Pons (tissue), 1 donor: ENCODE data around the gene ARHGAP6.
"Not testable (repeated sequence)": the region's sequence is repeated elsewhere in the genome, so short reads cannot be mapped to it uniquely, and the experiment has no call there.

Experiments
- DNase-seq: peaks from one replicate; pipeline ENCODE4 v3.0.0-alpha.2; 2016; ENCODE audit warnings: low spot score

The ARHGAP6 gene

DNA sequence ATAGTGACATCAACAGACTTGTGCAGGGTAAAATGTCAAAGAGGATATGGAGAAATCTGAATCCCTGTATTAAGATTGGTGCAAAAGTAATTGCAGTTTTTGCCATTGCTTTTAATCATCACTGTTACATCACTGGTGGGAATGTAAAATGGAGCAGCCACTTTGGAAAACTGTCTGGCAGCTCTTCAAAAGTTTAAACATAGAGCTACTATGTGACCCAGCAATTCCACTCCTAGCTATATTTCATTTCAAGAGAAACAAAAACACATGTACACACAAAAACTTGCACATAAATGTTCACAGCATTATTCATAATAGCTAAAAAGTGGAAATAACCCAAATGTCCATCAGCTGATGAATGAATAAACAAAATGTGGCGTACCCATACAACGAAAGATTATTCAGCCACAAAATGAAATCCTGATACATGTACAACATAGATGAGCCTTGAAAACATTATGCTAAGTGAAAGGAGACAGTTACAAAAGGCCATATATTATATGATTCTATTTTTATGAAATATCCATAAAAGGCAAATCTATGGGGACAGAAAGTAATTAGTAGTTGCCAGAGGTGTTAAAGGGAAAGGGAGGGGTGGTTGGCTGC, 266.1 kb downstream of the ARHGAP6 start:
- DNase-seq: no peak

DNA sequence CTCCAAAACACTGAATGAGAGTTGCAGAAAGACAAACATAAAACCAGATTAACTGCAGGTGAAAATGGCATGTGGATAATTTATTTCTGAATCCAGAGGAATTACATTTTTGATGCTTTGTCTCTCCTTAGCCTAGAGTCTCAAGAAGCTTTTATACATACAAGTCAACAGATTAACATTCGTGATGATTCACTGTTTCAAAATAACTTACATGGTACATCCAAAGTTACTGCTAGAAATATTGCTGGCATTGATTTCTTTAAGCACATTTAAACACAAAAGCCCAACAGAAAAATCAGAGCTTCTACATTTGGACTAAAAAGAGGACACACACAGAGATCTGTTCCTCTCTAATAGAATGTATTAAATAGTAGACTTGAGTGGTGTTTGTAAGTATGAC, 266.9 kb downstream of the ARHGAP6 start:
- no peak for DNase-seq

DNA sequence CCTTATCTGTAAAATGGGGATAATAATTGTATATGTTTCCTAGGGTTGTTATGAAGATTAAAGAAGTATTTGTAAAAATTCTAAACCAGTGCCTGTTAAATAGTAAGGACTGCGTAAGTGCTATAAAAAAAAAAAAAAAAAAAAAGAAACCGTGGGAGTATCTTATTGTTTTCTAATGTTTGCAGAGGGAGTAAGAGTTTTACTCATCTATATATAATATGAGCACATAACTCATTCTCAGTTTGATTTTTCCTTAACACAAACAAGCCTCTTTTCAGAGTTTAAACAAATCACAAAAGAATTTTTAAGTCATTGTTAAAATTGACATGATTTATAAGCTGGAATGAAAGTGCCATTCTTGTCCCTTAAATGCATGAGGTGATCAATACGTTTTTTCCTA, 267.6 kb downstream of the ARHGAP6 start:
- DNase-seq: no peak

DNA sequence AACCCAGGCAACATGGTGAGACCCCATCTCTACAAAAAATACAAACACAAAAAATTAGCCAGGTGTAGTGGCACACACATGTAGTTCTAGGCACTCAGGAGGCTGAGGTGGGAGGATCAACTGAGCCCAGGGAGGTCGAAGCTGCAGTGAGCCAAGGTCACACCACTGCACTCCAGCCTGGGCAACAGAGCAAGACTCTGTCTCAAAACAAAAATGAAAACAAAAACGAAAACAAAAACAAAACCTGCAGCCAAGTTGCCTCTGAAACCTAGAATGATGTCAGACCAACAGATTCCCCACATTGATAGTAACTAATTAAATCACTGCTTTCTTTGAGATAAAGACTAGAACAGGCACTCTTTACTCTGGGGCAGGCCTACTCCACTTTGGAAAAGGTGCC, 268.0 kb downstream of the ARHGAP6 start:
- DNase-seq: no peak

DNA sequence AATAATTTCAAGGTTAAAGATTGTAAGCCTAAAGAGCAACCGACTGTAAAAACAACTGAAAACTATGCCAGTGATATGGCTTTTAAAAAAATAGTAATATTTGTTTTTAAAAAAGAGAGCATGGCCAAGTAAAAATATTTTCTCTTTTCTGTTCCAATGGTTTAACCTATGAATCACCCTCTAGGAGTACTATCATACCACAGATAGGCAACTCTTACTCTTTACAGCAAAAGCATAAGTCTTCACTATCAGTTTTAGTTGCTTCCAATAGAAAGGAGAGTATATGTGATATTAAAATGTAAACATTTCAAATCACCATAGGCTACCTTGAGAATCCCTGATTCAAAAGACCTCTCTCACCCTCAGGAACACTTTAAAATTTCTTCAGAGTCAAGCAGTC, 269.9 kb downstream of the ARHGAP6 start:
- no peak for DNase-seq

DNA sequence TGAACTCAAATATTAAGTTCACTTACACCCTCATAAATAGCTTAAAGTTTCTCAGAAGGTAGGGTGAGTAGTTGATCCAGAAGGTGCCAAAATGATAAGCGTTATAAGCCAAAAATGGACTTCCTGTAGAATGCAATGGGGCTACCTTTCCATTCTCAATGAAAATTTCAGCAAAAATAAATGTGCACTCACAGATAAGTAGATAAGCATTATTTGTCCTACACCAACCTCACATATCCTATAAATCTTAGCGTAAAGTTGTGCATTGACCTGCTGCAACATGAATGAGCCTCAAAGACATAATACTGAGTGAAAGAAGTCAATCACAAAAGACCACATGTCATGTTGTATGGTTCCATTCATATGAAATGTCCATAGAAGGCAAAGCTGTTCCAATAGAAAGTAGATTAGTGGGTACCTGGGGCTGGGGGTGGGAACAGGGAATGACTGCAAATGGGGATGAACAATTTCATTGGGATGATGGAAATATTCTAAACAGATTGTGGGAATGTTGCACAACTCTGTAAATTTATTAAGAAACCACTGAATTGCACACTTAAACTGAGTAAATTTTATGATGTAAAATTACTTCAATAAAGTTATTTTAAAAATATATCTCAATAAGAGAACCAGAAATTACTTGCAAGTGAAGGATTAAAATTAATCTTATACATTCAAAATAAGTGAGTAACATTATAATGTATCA, 271.6 kb downstream of the ARHGAP6 start:
- no peak for DNase-seq

DNA sequence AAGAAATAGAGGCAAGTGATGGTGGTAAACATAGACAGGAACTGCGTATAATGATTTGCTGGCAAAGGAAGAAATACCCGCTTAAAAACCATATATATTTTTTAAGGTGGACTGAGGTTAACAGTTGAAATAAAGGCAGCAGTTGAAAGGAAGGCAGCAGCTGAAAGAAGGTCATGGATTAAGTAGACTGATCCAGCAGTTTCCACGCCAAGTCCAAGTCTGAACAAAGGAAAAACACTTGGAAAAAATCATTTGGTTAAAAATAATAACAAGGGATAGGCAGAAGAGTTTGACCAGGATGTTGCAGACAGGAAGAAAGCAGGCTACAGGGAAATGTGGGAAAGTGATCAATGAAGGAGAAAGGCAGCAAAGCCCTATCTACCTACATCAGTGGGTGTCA, 278.9 kb downstream of the ARHGAP6 start:
- DNase-seq: no peak

DNA sequence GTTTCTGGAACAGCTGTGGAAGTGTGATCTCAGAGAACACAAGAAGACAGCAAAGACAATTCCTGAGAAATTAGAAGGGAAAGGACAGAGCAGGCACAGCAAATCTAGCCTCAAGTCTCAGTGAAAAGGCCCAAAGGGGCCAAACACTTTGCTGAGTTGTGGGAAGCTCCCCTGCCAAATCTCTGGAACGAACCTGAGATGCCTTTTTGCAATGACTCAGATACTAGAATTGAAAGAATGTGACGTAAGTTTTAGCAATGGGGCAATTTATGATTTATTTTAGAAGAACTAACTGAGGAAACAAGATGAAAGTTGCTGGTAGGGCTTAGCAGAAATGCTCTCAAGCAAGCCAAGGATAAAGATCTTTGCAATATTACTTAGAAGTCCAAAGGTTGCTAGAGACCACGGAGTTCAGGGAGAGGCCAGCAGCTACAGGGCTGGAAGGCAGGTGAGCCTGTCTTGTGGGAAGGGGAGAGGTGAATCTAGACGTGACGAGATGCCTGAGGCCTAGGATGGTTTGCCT, 279.7 kb downstream of the ARHGAP6 start:
- no peak for DNase-seq

DNA sequence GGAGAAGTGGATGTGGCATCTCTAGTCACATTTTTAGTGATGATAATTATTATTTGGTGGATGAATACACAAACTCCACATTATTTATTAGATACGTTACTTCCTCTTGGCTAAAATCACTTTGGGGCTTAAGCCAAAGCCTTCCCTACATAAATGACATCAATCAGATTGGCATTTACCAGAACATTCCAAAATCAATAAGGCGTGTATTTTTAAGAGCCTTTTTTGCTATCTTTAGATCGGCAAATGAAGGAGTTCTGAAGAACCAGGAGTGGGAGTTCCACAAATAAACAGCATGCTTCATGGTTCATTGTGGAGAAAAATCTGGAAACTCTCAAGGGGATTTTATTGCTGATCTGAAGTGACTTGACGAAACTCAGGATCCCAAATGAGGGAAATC, 282.8 kb downstream of the ARHGAP6 start:
- no peak for DNase-seq

DNA sequence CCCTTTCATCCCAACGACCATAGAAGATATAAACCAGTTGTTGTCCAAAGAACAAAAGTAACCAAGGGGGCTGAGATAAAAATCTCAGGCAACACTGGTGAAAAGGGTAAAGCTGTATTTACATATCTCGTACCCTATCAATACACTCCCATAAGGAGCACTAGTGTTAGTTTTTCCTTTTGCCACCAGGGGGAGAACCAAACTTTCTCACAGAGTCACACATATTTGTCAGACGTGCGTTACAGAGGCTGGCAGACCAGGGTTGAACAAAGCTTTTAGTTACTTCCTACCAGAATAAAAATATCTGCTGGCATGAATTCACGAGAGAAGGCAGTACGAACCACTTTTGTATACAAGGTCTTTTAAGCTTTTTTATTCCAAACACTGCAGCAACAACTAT, 284.3 kb downstream of the ARHGAP6 start:
- peak; percentile 62 for DNase-seq

DNA sequence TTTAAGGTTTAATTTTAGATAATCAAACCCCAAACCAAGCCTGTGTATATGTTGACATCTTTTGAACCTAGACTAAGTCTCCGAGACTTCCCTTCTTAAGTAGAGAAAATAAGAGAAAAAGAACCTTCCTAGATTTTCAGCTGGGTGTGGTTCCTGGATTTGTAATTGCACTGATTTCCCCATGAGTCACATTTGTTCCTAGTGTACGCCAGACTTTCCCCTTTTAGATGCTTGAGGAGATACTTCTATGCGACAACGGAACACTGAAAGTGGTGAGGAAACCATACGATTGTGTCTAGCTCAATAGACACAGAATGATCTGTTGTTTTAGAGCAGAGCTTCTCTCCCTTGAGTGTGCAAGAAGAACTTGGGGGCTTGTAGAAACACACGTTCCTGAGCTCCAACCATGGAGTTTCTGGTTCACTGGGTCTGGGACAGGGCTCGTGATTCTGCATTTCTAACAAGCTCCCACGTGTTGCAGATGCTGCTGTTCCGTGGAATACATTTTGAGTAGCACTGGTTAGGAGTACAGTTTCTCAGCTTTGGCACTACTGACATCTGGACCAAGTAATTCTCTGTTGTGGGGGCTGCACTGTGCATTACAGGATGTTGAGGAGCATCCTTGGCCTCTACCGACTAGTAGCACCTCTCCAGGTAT, 285.4 kb downstream of the ARHGAP6 start:
- peak; percentile 22 for DNase-seq

DNA sequence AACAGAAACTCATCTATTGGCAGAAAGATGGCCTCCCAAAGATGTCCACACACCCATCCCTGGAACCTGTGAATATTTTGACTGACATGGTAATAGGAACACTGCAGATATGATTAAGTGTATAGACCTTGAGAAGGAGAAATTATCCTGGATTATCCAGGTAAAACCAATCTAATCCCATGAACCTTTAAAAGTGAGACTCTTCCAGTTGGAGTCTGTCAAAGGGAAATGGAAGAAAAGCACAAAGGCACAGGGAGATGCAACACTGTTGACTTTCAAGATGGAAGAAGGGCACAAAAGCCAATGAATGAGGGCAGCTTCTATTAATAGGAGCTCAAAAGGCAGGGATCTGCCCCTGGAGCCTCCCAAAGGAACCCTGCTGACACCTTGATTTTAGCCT, 289.6 kb downstream of the ARHGAP6 start:
- no peak for DNase-seq

DNA sequence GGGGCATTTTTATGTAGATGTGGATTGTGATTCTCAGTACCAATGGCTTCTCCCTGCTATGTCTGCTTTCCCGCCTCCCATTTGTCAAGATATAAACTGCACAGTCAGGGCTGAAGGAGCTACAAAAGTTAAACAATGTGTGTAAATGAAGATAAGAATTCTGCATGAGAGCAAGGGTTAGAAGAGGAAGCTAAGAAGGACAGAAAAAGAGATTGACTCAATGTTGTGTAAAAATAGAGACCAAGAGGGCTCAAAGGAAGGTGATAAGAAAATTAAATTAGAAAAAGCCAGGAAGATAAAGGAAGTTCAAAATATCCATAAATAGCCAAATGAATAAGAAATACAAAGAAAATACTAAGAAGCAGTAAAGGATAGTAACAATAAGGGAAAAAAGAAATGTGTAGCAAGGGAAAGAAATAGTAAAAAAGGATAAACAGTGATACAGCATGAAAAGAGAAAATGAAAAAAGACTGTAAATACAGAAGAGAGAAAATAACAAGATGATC, 290.1 kb downstream of the ARHGAP6 start:
- no peak for DNase-seq

DNA sequence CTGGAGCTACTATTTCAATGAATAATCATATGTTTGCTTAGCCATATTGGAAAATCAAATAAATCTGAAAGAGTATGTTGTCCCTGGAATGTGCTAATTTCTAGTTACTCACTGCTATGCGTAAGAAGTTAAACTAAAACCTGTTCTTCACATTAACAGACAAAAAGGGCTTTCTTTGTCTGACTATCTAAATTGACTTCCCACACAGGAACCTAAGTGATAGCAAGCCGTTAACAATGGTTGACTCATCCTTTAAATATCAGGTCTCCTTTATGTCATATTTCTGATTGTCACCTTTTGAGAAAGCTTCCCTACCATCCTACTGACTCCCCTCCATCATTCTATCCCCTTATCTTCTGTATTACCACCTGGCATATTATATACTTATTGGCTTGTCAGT, 291.1 kb downstream of the ARHGAP6 start:
- DNase-seq: no peak

DNA sequence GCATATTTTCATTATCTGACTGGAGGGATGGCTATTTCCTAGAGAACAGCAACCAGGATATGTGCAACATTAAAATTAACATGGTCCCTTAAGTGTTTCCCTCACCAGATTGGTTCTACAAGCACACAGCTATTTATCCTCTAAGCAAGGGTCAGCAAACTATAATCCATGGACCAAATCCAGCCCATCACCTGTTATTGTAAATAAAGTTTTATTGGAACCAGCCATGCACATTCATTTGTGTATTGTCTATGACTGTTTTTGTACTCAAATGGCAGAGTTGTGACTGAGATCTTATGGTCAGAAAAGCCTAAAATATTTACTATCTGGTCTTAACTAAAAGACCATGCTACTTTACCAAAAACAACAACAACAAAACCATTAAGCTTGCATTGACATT, 294.6 kb downstream of the ARHGAP6 start:
- no peak for DNase-seq

DNA sequence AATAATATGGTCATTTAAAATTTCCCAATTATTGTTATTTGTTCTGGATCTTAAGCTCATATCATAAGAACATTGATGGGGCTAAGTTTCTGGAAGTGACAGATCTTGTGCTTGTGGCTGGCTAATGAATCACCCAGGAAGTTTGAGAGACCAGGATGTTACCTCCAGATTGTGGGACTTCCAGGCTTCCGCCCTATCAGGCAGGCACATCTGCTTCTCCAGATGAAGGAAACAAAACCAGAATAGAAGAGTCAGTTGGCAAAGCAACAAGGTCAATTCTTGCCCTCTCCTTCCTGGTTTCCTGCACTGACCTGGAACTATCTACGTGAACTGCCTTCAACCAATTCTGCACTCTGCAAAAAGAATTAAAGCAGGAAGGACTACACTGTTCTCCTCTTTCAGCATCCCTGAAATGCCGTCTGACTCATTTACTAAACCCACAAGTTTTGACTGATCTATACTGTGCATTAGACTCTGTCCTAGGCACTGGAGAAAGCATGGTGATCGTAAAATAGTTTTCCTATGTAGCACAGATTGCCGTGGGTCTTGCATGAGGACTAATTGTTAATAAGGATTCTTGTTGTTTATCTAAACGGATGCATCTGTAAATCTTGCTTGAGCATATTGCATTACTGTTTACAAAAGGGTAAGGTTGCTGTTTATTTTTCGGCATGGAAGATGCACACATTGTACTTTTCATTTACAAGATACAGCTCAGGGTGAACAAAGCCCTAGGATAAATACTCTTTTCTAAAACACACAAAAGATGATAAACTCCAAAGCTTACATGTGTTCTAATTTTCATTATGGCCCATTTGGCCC, 297.9 kb downstream of the ARHGAP6 start:
- no peak for DNase-seq

DNA sequence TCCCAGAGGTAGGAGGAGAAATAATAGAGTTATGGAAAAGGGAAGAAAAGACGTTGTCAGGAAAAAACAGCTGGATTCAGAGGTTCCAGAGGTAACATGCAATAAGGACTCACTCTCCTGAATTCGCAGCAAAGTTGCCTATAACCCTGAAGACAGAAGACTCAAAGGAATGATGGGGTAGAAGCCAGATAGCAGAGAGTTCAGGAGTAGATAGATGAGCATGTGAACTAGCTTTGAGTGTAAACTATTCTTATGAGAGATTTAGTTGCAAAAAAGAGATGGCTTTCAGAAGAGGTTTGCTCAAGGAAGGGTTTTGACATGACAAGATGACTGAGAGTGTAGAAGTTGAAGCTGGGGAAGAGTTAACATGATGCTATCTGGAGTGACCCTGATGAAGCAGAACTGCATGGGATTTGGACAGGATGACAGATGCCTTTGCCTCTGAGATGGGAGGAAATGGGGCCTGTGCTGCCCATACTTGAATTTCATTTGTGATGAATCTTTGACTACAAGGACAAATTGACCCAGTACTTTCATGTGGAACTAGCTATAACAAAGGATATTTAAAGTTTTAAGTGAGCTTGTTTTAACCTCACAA, 298.6 kb downstream of the ARHGAP6 start:
- no peak for DNase-seq

DNA sequence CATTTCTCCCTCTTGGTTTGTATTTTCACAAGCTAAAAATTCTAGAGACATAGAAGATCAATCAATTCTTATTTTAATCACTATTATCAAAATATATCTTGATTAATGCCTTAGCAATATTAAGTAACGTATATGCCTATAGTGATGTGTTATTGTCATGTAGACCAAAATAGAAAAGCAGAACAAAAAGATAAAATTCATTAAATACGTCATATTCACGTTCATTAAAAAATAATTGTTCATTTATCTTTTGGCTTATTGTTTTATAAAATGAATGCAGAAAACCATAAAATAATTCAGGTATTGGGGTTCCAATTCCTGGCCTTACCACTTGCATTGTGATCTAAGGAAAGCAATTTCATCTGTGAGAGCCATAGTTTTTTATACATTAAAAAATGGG, 300.3 kb downstream of the ARHGAP6 start:
- no peak for DNase-seq

DNA sequence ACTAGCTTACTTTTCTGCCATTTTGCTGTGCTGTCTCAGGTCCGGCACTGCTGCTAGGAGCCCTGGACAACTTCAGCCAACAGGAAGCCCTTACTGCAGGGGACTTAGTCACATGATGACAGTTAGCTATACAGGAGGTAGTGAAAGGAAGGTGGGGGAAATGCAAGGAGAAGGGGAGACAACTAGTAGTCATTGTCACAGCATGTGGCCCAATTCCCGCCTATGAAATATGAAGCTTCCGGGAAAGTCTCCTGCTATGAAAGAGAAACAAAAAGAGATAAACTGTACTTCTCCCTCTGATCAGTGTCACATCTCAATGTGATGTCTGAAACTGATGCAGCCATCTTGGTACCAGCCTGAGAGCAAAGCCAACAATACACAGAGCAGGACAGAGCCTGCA, 300.9 kb downstream of the ARHGAP6 start:
- no peak for DNase-seq

DNA sequence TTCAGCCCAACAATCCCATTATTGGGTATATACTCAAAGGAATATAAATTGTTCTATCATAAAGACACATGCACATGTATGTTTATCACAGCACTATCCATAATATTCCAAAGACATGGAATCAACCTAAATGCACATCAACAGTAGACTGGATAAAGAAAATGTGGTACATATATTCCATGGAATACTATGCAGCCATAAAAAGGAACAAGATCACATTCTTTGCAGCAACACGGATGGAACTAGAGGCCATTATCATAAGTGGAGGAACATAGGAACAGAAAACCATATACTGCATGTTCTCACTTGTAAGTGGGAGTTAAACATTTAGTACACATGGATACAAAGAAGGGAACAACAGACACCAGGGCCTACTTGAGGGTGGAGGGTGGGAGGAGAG, 301.9 kb downstream of the ARHGAP6 start:
- not testable (repeated sequence) for DNase-seq

DNA sequence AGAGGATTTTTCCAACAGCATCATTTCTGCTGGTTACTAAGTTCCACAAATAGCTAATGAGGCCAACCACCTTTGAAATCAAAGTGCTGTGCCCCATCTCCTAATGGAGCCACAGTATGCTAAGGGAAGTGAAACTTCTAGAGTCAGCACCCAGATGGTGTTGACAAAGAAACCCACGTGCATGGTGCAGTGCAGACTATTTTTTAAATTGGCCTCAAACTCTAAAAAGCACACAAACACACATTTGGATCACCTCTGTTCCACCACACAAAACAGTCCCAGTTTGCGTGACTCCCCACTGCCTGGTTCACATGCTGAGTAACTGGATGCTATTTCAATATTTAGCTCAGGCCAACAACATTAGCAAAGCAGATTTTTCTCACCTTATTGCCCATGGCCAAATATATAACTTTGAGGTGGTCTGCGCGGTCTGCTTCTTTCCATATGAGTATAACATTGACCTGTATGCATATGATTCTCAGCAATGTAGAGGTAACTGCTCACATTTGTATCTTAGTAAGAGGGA, 302.6 kb downstream of the ARHGAP6 start:
- DNase-seq: peak; percentile 40

DNA sequence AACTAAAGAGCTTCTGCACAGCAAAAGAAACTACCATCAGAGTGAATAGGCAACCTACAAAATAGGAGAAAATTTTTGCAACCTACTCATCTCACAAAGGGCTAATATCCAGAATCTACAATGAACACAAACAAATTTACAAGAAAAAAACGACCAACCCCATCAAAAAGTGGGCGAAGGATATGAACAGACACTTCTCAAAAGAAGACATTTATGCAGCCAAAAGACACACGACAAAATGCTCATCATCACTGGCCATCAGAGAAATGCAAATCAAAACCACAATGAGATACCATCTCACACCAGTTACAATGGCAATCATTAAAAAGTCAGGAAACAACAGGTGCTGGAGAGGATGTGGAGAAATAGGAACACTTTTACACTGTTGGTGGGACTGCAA, 304.1 kb downstream of the ARHGAP6 start:
- not testable (repeated sequence) for DNase-seq
